Adipocyte (in vitro differentiated cells): Measurements from ENCODE around the gene SCN4B.
"Not testable (repeated sequence)": the region's sequence is repeated elsewhere in the genome, so short reads cannot be mapped to it uniquely, and the experiment has no call there.

Experiments used
- DNase-seq: peaks from one replicate; pipeline ENCODE4 v3.0.0-alpha.2; 2015; ENCODE audit warnings: low read depth
- H3K27me3 ChIP-seq: replicated peaks from 2 replicates; pipeline ENCODE4 v1.7.0; 2013; ENCODE audit warnings: mild to moderate bottlenecking, low read length, moderate library complexity; ENCODE audit not compliant: control insufficient read depth, insufficient read depth
- H3K36me3 ChIP-seq: 2 replicates; pipeline ENCODE4 v1.7.0; 2013; ENCODE audit warnings: low read length, mild to moderate bottlenecking, moderate library complexity; ENCODE audit not compliant: control insufficient read depth, insufficient read depth, severe bottlenecking
- H3K4me1 ChIP-seq: 2 replicates; pipeline ENCODE4 v1.7.0; 2013; ENCODE audit warnings: mild to moderate bottlenecking, low read length, moderate library complexity; ENCODE audit not compliant: control insufficient read depth, insufficient read depth
- H3K4me3 ChIP-seq: 2 replicates; pipeline ENCODE4 v1.7.0; 2013; ENCODE audit warnings: mild to moderate bottlenecking, low read length, moderate library complexity
- H3K9ac ChIP-seq: 2 replicates; pipeline ENCODE4 v1.7.0; 2013; ENCODE audit warnings: mild to moderate bottlenecking, low read length, moderate library complexity
- H3K9me3 ChIP-seq: 2 replicates; pipeline ENCODE4 v1.7.0; 2013; ENCODE audit warnings: mild to moderate bottlenecking, low read length, moderate library complexity; ENCODE audit not compliant: control insufficient read depth

The SCN4B gene

GRCh38 chr11:118152552-118153471 is at the start of gene SCN4B:
Gene SCN4B, minus strand, starts transcription at chr11:118152823. Its CDS starts 150 bp downstream, at chr11:118152673.
- H3K4me1 ChIP-seq: peaks cover 5% of the 10 kb centered on the region
- H3K36me3 ChIP-seq: no peaks in the 10 kb centered on the region

GRCh38 chr11:118201966-118202365 is 49.3 kb upstream of the SCN4B start:
- no peak overlapping the region for H3K4me3 ChIP-seq
- H3K9me3 ChIP-seq: no peaks in the 10 kb centered on the region
- H3K27me3 ChIP-seq: peaks cover 58% of the 10 kb centered on the region
- peaks cover 4% of the 10 kb centered on the region for H3K4me1 ChIP-seq
- no peaks in the 10 kb centered on the region for H3K36me3 ChIP-seq
- no peak overlapping the region for H3K9ac ChIP-seq
- no peak for DNase-seq

More at GRCh38 chr11:118152552-118153471, at the start of gene SCN4B:
- Histone ChIP-seq H3K9ac (no peak within 1 kb of the TSS), H3K9me3 (no peaks in the 10 kb centered on the region), H3K27me3 (peaks cover 80% of the 10 kb centered on the region), H3K4me3 (peak within 1 kb of the TSS; percentile 78)
- DNase-seq: peak; percentile 77

- Histone ChIP-seq H3K4me1 (no peaks in the 10 kb centered on the region), H3K4me3 (no peak overlapping the region), H3K36me3 (no peaks in the 10 kb centered on the region), H3K27me3 (peaks cover 52% of the 10 kb centered on the region), H3K9ac (no peak overlapping the region), H3K9me3 (no peaks in the 10 kb centered on the region)
- DNase-seq: no peak
These were observed 48.5 kb upstream of the SCN4B start for GRCh38 chr11:118200901-118201680.

- H3K9ac ChIP-seq: no peak overlapping the region
- H3K27me3 ChIP-seq: peaks cover 46% of the 10 kb centered on the region
- no peak for DNase-seq
- peaks cover 1% of the 10 kb centered on the region for H3K4me1 ChIP-seq
- no peaks in the 10 kb centered on the region for H3K9me3 ChIP-seq
- H3K36me3 ChIP-seq: no peaks in the 10 kb centered on the region
- H3K4me3 ChIP-seq: no peak overlapping the region
These were observed 47.9 kb upstream of the SCN4B start for GRCh38 chr11:118200497-118200896.

- Histone ChIP-seq H3K27me3 (peaks cover 39% of the 10 kb centered on the region), H3K36me3 (no peaks in the 10 kb centered on the region)
- no peak for DNase-seq
These were observed 46.5 kb upstream of the SCN4B start for GRCh38 chr11:118199135-118199534.

GRCh38 chr11:118198370-118198769 is 45.7 kb upstream of the SCN4B start:
- Histone ChIP-seq H3K4me1 (peaks cover 9% of the 10 kb centered on the region), H3K9ac (peak overlapping the region; percentile 55), H3K9me3 (no peaks in the 10 kb centered on the region), H3K4me3 (no peak overlapping the region), H3K27me3 (peaks cover 31% of the 10 kb centered on the region), H3K36me3 (no peaks in the 10 kb centered on the region)
- DNase-seq: peak; percentile 84

More at GRCh38 chr11:118199135-118199534, 46.5 kb upstream of the SCN4B start:
- no peak overlapping the region for H3K9ac ChIP-seq
- H3K9me3 ChIP-seq: no peaks in the 10 kb centered on the region
- H3K4me1 ChIP-seq: peaks cover 9% of the 10 kb centered on the region
- no peak overlapping the region for H3K4me3 ChIP-seq

GRCh38 chr11:118194835-118195627 is 42.4 kb upstream of the SCN4B start:
- DNase-seq: peak; percentile 80

GRCh38 chr11:118193910-118194566 is 41.4 kb upstream of the SCN4B start:
- no peak for DNase-seq
- no peaks in the 10 kb centered on the region for H3K36me3 ChIP-seq
- H3K9me3 ChIP-seq: no peaks in the 10 kb centered on the region
- H3K27me3 ChIP-seq: peaks cover 8% of the 10 kb centered on the region
- peaks cover 9% of the 10 kb centered on the region for H3K4me1 ChIP-seq
- H3K4me3 ChIP-seq: no peak overlapping the region
- no peak overlapping the region for H3K9ac ChIP-seq

More at GRCh38 chr11:118194835-118195627, 42.4 kb upstream of the SCN4B start:
- Histone ChIP-seq H3K27me3 (peaks cover 8% of the 10 kb centered on the region), H3K9ac (peak overlapping the region; percentile 36), H3K4me3 (no peak overlapping the region), H3K9me3 (no peaks in the 10 kb centered on the region), H3K4me1 (peaks cover 9% of the 10 kb centered on the region), H3K36me3 (no peaks in the 10 kb centered on the region)

- not testable (repeated sequence) for H3K4me3 ChIP-seq, DNase-seq, H3K9me3 ChIP-seq, H3K9ac ChIP-seq, H3K36me3 ChIP-seq, H3K27me3 ChIP-seq, H3K4me1 ChIP-seq
These were observed 40.2 kb upstream of the SCN4B start for GRCh38 chr11:118192817-118193216.

- not testable (repeated sequence) for DNase-seq, H3K36me3 ChIP-seq, H3K27me3 ChIP-seq, H3K9ac ChIP-seq, H3K9me3 ChIP-seq, H3K4me1 ChIP-seq, H3K4me3 ChIP-seq
These were observed 38.4 kb upstream of the SCN4B start for GRCh38 chr11:118190942-118191506.
